H1 (cell line): ENCODE data around the gene PRRG4. TPM values are rescaled to one million over a fixed set of nuclear protein-coding genes. Genes with fewer than 3 reads are reported as not detected.

Source experiments
- CTCF ChIA-PET: fragments of 300-600 bp; sonication (Branson Sonifier 250); formaldehyde crosslinking; loops from one replicate; lab custom pipeline; 2021; ENCODE audit not compliant: partially characterized antibody; lab: Charles Lee
- POLR2A ChIA-PET: fragments of 300-600 bp; sonication (Branson Sonifier 250); formaldehyde crosslinking; loops from one replicate; lab custom pipeline; 2021; ENCODE audit warnings: inconsistent platforms; ENCODE audit not compliant: partially characterized antibody; lab: Charles Lee
- DNase-seq, 2 experiments: peaks; one replicate each; pipeline versions ENCODE4 v3.0.0 to v3.0.0-alpha.2; 2010 to 2022; ENCODE audit warnings: low spot score in 2 of 2, low read depth in 1 of 2, mixed read lengths in 1 of 2
- FAIRE-seq: peaks from 2 replicates; lab custom pipeline; 2011; peaks lifted over from hg19 to GRCh38; lab: Jason Lieb, UNC
- H2AFZ ChIP-seq: 2 replicates; pipeline ENCODE4 v1.8.1; 2012; ENCODE audit warnings: low read length, inconsistent platforms
- H2AK5ac ChIP-seq: 2 replicates; pipeline ENCODE4 v1.6.1; 2013; ENCODE audit warnings: low read depth, low read length
- H2BK120ac ChIP-seq: replicated peaks from 2 replicates; pipeline ENCODE3; 2013; ENCODE audit warnings: low read depth, low read length, inconsistent platforms
- H2BK12ac ChIP-seq: 2 replicates; pipeline ENCODE4 v1.6.1; 2013; ENCODE audit warnings: low read depth, low read length
- H2BK15ac ChIP-seq: 2 replicates; pipeline ENCODE4 v1.6.1; 2013; ENCODE audit warnings: low read length
- H2BK20ac ChIP-seq: 2 replicates; pipeline ENCODE4 v1.6.1; 2013; ENCODE audit warnings: low read length
- H2BK5ac ChIP-seq: 2 replicates; pipeline ENCODE4 v1.6.1; 2013; ENCODE audit warnings: low read depth, low read length
- H3K14ac ChIP-seq: 2 replicates; pipeline ENCODE4 v1.6.1; 2013; ENCODE audit warnings: inconsistent platforms; ENCODE audit not compliant: insufficient read length
- H3K18ac ChIP-seq: 2 replicates; pipeline ENCODE4 v1.6.1; 2013; ENCODE audit warnings: low read length; ENCODE audit errors: extremely low read depth
- H3K23ac ChIP-seq: 2 replicates; pipeline ENCODE4 v1.6.1; 2013; ENCODE audit warnings: inconsistent platforms; ENCODE audit not compliant: insufficient read length
- H3K23me2 ChIP-seq: 2 replicates; pipeline ENCODE4 v1.6.1; 2013; ENCODE audit warnings: low read depth, low read length
- H3K27ac ChIP-seq: 2 replicates; pipeline ENCODE4 v1.6.1; 2011; ENCODE audit warnings: low read depth, low read length, inconsistent platforms
- H3K27me3 ChIP-seq, 4 experiments: replicated peaks in 1 of 4; 1 replicate in 1 of 4; 2 replicates in 3 of 4; pipeline versions ENCODE4 v1.6.1 to v1.8.1; 2011 to 2013; ENCODE audit warnings: low read length in 3 of 4, mild to moderate bottlenecking in 3 of 4, inconsistent platforms in 2 of 4, mixed read lengths in 2 of 4, moderate library complexity in 1 of 4; ENCODE audit not compliant: control insufficient read depth in 3 of 4, insufficient read depth in 3 of 4; ENCODE audit errors: extremely low read depth in 1 of 4
- H3K36me3 ChIP-seq, 4 experiments: 2 replicates each; pipeline versions ENCODE4 v1.6.1 to v1.8.1; 2011 to 2013; ENCODE audit warnings: mild to moderate bottlenecking in 4 of 4, low read length in 3 of 4, moderate library complexity in 2 of 4, control low read depth in 1 of 4, inconsistent platforms in 1 of 4; ENCODE audit not compliant: insufficient read depth in 4 of 4, control insufficient read depth in 2 of 4
- H3K4ac ChIP-seq: replicated peaks from 2 replicates; pipeline ENCODE3; 2013; ENCODE audit warnings: low read length, low read depth, mixed read lengths, inconsistent platforms; ENCODE audit not compliant: insufficient read length
- H3K4me1 ChIP-seq, 4 experiments: replicated peaks in 1 of 4; 1 replicate in 1 of 4; 2 replicates in 3 of 4; pipeline versions ENCODE4 v1.6.1 to v1.8.1; 2011 to 2013; ENCODE audit warnings: low read length in 3 of 4, inconsistent platforms in 2 of 4, mixed read lengths in 1 of 4; ENCODE audit not compliant: insufficient read depth in 4 of 4, control insufficient read depth in 3 of 4
- H3K4me2 ChIP-seq, 2 experiments: 2 replicates each; pipeline versions ENCODE4 v1.6.1 to v1.8.1; 2011 to 2013; ENCODE audit warnings: low read depth in 2 of 2, low read length in 2 of 2, control low read depth in 1 of 2, inconsistent platforms in 1 of 2, mild to moderate bottlenecking in 1 of 2; ENCODE audit not compliant: insufficient read depth in 1 of 2
- H3K4me3 ChIP-seq, 4 experiments: fragments of 200-600, 300-600 bp in 1 of 4; sonication (generic), shearing (Covaris generic), sonication (Bioruptor Twin) in 1 of 4; 2 replicates each; pipeline versions ENCODE4 v1.5.1 to v1.8.1; 2011 to 2016; ENCODE audit warnings: low read length in 4 of 4, low read depth in 3 of 4, control low read depth in 2 of 4, inconsistent platforms in 2 of 4, mild to moderate bottlenecking in 2 of 4, mixed read lengths in 1 of 4, moderate library complexity in 1 of 4; ENCODE audit not compliant: insufficient read depth in 2 of 4; ENCODE audit errors: extremely low read depth in 1 of 4
- H3K56ac ChIP-seq: replicated peaks from 2 replicates; pipeline ENCODE3; 2013; ENCODE audit warnings: low read depth, mild to moderate bottlenecking, mixed read lengths, low read length, inconsistent platforms; ENCODE audit not compliant: insufficient read length
- H3K79me1 ChIP-seq: 2 replicates; pipeline ENCODE4 v1.6.1; 2013; ENCODE audit warnings: low read depth, low read length, control low read depth
- H3K79me2 ChIP-seq, 2 experiments: 2 replicates each; pipeline versions ENCODE4 v1.6.1 to v1.8.1; 2012 to 2013; ENCODE audit warnings: low read length in 2 of 2, mild to moderate bottlenecking in 2 of 2, inconsistent platforms in 1 of 2; ENCODE audit not compliant: insufficient read depth in 2 of 2, control insufficient read depth in 1 of 2
- H3K9ac ChIP-seq, 4 experiments: replicated peaks in 1 of 4; 1 replicate in 1 of 4; 2 replicates in 3 of 4; pipeline versions ENCODE4 v1.6.1 to v1.8.1; 2011 to 2013; ENCODE audit warnings: low read depth in 3 of 4, low read length in 3 of 4, control low read depth in 2 of 4, mild to moderate bottlenecking in 2 of 4, moderate library complexity in 2 of 4, inconsistent platforms in 1 of 4; ENCODE audit errors: extremely low read depth in 1 of 4
- H3K9me3 ChIP-seq, 2 experiments: 2 replicates each; pipeline versions ENCODE4 v1.6.1 to v1.8.1; 2012 to 2013; ENCODE audit warnings: mild to moderate bottlenecking in 2 of 2, moderate library complexity in 2 of 2, control low read depth in 1 of 2, inconsistent platforms in 1 of 2, low read depth in 1 of 2, low read length in 1 of 2, mixed read lengths in 1 of 2; ENCODE audit not compliant: insufficient read depth in 2 of 2
- H4K20me1 ChIP-seq, 2 experiments: replicated peaks in 1 of 2; 2 replicates each; pipeline versions ENCODE3 to v1.8.1; 2011 to 2013; ENCODE audit warnings: inconsistent platforms in 2 of 2, low read length in 2 of 2, mild to moderate bottlenecking in 1 of 2; ENCODE audit not compliant: insufficient read depth in 2 of 2, control insufficient read depth in 1 of 2
- H4K5ac ChIP-seq: 2 replicates; pipeline ENCODE4 v1.6.1; 2013; ENCODE audit warnings: low read length, low read depth, mixed read lengths, inconsistent platforms; ENCODE audit not compliant: insufficient read length
- H4K8ac ChIP-seq: 2 replicates; pipeline ENCODE4 v1.8.0; 2013; ENCODE audit warnings: mild to moderate bottlenecking, moderate library complexity, low read length, inconsistent platforms; ENCODE audit not compliant: insufficient read depth; ENCODE audit errors: extremely low read depth
- H4K91ac ChIP-seq: replicated peaks from 2 replicates; pipeline ENCODE3; 2013; ENCODE audit warnings: low read length, mixed read lengths, inconsistent platforms; ENCODE audit not compliant: insufficient read length
- CEBPB ChIP-seq: IDR thresholded peaks from 2 replicates; pipeline ENCODE4 v1.6.1; 2012; ENCODE audit warnings: low read depth, low read length
- CREB1 ChIP-seq: IDR thresholded peaks from 2 replicates; pipeline ENCODE4 v1.6.1; 2012; ENCODE audit warnings: inconsistent platforms
- WGBS, 2 experiments: shearing (Covaris generic) in 1 of 2; methylation state at CpG; one replicate each; pipeline versions ENCODE4 v1.1.6 to v1.1.7; 2013 to 2015; ENCODE audit warnings: low lambda C conversion rate in 2 of 2, mixed read lengths in 2 of 2, inconsistent platforms in 1 of 2, low coverage in 1 of 2, missing lambda C conversion rate in 1 of 2; ENCODE audit not compliant: insufficient replicate concordance in 2 of 2, insufficient coverage in 1 of 2, insufficient read length in 1 of 2; ENCODE audit errors: extremely low coverage in 1 of 2, missing lambda C conversion rate in 1 of 2; 5-methylcytosine and 5-hydroxymethylcytosine counted together
- polyA plus RNA-seq, 7 experiments: library from polyadenylated mRNA; depleted of rRNA in 3 of 7; stranded (reverse) in 5 of 7; unstranded in 2 of 7; fragments of >200 nt in 5 of 7; fragments of 200-250 nt in 2 of 7; gene quantifications; 1 replicate in 5 of 7; 2 replicates in 1 of 7; 4 replicates in 1 of 7; pipeline versions ENCODE4 v1.2.1 to v1.2.3, GENCODE V29; 2011 to 2013; ENCODE audit warnings: missing spikeins in 2 of 7, mixed read lengths in 2 of 7
- total RNA-seq: library from RNA; stranded (reverse); fragmentation: NEBNext Ultra II Directional; extraction: Animal tissue kit (Norgen Biotek cat#: 25700); gene quantifications from 2 replicates; pipeline ENCODE4 v1.2.1, GENCODE V29; 2021

PRRG4 gene
- total and polyA plus RNA-seq, 2 of the 8 experiments (the other 6 are each of a cell fraction or from before 2014, with no cell fraction given) = 0.65 to 1.7 TPM

- Histone ChIP-seq H3K4me3 (no peak overlapping the region), H3K23ac (no peak overlapping the region), H3K79me2 (no peaks in the 10 kb centered on the region), H2BK5ac (no peak overlapping the region), H3K18ac (no peak overlapping the region), H3K79me1 (no peaks in the 10 kb centered on the region), H4K20me1 (no peaks in the 10 kb centered on the region), H3K4me2 (no peak overlapping the region), H2BK15ac (no peak overlapping the region), H4K8ac (no peak overlapping the region), H3K4ac (no peak overlapping the region), H3K4me1 (peaks cover 0 to 3% (median 0%) of the 10 kb centered on the region in 4 experiments; a peak in 1 of 7 replicates), H3K36me3 (no peaks in the 10 kb centered on the region; a peak in 1 of 8 replicates), H3K9me3 (no peaks in the 10 kb centered on the region), H2BK12ac (no peak overlapping the region), H3K23me2 (no peaks in the 10 kb centered on the region), H2AK5ac (no peak overlapping the region), H3K27ac (no peak overlapping the region), H4K5ac (no peak overlapping the region), H3K27me3 (no peaks in the 10 kb centered on the region), H2BK120ac (no peak overlapping the region), H3K56ac (no peak overlapping the region), H2AFZ (no peak overlapping the region), H4K91ac (no peak overlapping the region), H3K14ac (no peak overlapping the region), H3K9ac (no peak overlapping the region), H2BK20ac (no peak overlapping the region)
- TF ChIP-seq CREB1 (no peak), CEBPB (peak; percentile 98)
- DNase-seq = no peak
- CTCF ChIA-PET = interaction anchor here (0.9 to 1.2 kb wide), 2 partner anchors 46 to 327 kb away, joined by 3 to 4 read pairs; no protein-coding TSS in a partner anchor
- POLR2A ChIA-PET = interaction anchor here (1.4 kb wide), 1 partner anchor 9 kb away, joined by 5 read pairs; the partner anchor contains the start of gene PRRG4
- 96% methylated on average over 2 of the region's 2 CpGs; no CpG with 5 or more reads in 1 of the 2 experiments for WGBS, 2 experiments
- no peak for FAIRE-seq
Measured at GRCh38 chr11:32838505-32839274, 9.0 kb downstream of the PRRG4 start.
